Gastrocnemius medialis (tissue), 4 donors: ENCODE measurements around the gene TIAM2.

Source experiments
- CTCF ChIP-seq, 5 experiments: fragments of 450-650 bp in 3 of 5; fragments of 200-600 bp in 2 of 5; sonication (generic) in 2 of 5; IDR thresholded peaks in 4 of 5; conservative IDR thresholded peaks in 1 of 5; 1 replicate in 4 of 5; 2 replicates in 1 of 5; pipeline ENCODE4 v1.5.1; 2016 to 2019; ENCODE audit warnings: antibody characterized with exemption in 5 of 5, mild to moderate bottlenecking in 3 of 5, moderate library complexity in 3 of 5
- POLR2A ChIP-seq, 2 donors: fragments of 450-650 bp; IDR thresholded peaks; one replicate each; pipeline ENCODE4 v1.6.1; 2017; ENCODE audit warnings: antibody characterized with exemption in 2 of 2, mild to moderate bottlenecking in 2 of 2, moderate library complexity in 2 of 2

GRCh38 chr6:154993026-154993425 is 2.1 kb upstream of the TIAM2 start:
- TF ChIP-seq CTCF (IDR thresholded peaks at IDR 0.05 in 4 of 5, conservative IDR thresholded peaks at IDR 0.05 in 1 of 5): no peak
- TF ChIP-seq POLR2A (IDR thresholded peaks at IDR 0.05): no peak
